Fibroblast of upper back skin (primary cell): ENCODE measurements around the gene PHACTR2.
A peak's percentile ranks its signal among the peaks of the same experiment; 100 is the strongest.
"Not testable (repeated sequence)": the region's sequence is repeated elsewhere in the genome, so short reads cannot be mapped to it uniquely, and the experiment has no call there.

Experiments used
- DNase-seq: peaks from one replicate; pipeline ENCODE4 v3.0.0-alpha.2; 2013

PHACTR2 gene

DNA sequence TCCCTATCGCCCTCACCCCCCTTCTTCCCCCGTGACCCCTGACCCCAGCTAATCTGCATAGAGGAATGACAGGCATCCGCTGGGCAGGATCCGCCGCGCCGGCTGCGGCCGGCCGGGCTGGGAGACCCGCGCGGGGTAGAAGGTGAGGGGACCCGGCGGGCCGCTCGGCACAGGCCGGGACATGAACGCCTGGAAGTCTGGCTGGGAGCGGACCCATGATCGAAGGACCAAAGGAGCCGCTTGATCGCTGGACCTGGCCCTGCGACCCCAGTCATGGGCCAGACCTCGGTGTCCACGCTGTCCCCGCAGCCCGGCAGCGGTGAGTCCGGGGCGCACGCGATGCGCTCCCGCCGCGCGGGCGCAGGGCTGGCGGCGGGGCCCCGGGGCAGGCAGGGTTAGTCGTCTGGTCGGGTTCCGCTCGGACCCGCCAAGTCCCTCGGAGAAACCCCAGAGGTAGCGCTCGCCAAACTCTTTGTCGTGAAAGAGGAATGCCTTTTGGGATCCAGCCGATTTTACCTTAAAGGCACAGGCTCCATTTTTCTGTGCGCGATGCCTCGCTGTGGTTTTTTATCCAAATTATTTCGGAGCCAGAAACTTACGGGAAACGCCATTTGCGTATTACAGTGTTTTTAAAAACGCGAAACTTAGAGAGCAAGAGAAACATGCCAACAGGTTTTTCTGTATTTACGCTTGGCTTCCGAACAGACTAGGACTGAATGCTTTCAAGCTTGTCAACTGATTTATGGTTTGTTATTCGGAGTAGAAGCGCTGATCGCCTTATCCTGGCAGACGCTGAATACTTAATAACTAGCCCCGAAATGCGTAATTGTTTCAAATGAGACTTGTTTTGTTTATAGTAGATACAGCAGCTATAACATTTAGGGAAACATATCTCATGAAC lies at the start of gene PHACTR2:
Gene PHACTR2, plus strand, starts transcription at position 75 of the 901 bp plus-strand sequence. Its CDS starts 199 bp downstream, at position 274.
- peak; percentile 84 for DNase-seq

DNA sequence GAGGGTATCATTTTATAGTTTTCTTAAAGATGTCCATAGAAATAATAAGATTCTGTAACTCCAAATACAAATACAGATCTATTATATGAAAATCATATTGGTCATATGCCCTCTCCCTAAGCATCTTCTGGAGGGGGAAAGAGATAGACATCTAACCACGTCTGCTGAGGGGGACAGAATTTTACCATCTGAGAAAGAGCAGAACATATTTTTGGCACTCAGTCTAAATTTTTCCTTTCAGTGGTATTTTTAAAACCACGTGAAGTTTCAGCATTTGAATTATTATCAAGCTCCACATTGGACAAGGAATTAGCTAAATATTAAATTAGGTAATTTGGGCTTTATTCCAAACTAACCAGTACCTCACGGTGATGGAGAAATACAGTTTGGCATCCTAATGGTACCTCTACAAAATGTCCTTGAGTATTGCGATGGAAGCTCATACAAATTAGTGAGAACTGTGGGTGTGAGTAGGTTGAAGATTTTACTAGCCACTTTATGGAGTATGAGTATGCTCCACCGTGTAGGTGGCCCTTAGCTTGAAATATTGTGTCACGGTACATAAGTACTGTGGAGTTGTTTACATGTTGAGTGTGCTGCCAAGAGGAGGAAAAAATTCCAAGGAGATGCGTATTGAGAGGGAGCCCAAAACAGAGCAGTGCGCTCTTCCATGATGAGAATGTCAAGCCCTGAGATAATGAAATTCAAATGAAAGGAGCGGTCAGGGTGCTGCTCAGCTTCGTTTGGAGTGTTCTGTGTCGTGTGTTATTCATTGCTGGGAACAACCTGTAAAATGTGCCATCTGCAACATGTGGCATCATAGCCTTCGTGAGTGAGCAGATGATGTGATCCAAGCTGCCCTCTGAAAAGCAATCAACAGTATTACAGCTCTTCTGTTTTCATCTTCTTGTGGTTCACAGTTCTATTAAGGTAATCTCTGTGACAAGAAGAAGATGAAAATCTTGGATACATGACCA lies 48.4 kb upstream of the PHACTR2 start:
- DNase-seq: no peak

DNA sequence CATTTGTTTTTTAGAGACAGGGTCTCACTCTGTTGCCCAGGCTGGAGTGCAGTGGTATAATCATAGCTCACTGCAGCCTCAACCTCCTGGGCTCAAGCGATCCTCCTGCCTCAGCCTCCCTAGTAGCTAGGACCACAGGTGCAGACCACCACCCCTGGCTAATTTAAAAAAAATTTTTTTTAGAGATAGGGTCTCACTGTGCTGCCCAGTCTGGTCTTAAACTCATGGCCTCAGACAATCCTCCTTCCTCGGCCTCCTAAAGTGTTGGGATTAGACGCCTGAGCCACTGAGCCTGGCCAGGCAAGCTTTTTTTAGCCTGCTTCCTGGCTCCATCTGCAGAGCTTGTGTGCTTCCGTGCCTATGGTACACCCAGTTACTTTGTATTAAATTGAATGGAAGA lies 46.6 kb upstream of the PHACTR2 start:
- DNase-seq: not testable (repeated sequence)

DNA sequence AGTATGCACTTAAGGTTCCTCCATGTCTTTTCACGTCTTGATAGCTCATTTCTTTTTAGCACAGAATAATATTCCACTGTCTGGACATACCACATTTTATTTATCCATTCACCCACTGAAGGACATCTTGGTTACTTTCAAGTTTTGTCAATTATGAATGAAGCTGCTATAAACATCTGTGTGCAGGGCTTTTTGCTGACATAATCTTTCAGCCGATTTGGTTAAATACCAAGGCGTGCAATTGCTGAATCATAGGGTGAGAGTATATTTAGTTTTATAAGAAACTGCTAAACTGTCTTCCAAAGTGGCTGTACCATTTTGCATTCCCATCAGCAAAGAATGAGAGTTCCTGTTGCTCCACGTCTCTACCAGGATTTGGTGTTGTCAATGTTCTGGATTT lies 44.9 kb upstream of the PHACTR2 start:
- no peak for DNase-seq

DNA sequence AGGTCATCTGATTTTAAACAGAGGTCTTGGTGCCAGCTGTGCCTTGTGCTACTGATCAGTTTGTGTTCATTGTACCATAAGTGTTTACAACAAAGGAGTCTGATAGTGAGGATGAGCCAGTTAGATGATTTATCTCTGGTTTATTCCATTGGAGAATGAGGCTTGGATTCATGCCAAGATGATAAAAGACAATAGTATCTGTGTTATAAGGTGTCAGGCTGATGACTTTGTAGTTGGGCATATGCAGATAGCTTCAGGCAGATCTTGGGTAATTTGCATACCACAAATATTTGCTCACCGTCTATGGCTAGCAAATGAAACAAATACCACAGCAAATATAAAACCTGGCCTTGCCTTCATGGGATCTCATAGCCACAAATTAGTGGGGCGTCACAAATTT lies 43.3 kb upstream of the PHACTR2 start:
- DNase-seq: peak; percentile 23

DNA sequence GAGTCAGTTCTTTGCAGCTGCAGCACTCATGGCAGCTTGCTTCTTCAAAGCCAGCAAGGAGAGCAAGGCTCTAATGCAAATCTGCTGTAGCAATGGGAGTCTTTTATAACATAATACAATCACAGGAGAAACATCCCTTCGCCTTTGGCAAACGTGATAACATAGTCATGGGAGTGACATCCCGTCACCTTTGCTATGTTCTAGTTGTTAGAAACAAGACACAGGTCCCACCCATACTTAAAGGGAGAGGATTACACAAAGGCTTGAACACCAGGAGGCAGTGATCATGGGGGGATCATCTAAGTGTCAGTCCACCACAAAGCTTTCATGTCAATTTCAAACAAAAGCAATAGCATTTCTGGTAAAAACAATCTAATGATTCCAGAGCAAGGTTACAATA lies 40.1 kb upstream of the PHACTR2 start:
- DNase-seq: no peak

DNA sequence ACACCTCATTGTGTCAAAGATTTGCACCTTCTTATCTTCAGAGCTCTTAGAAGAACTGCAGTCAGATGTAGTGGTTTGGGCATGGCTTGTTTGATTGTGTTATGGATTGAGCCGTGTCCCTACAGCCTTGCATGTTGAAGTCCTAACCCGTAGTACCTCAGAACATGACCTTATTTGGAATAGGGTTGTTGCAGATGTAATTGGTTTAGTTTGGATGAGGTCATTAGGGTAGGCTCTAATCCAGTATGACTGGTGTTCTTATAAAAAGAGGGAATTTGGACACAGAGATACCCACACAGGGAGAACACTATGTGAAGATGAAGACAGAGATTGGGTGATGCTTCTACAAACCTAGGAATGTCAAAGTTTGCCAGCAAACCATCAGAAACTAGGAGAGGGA lies 35.4 kb upstream of the PHACTR2 start:
- DNase-seq: no peak

DNA sequence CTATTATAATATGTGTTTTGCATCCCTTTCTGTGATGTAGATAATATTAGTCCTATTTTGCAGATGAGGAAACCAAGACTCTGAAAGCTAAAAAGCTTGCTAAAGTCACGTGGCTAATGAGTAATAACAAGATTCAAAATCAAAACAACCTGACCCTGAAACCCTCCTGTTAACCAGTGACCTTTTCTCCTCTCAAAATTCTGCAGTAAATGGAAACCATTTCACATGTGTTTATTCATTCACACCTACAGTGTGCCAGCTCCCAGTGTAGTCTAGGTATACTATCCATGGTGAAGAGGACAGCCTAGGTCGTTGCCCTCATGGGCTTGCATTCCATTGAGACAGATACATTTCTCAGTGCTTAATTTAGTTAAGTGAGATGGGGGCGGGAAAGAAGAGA lies 30.6 kb upstream of the PHACTR2 start:
- no peak for DNase-seq

DNA sequence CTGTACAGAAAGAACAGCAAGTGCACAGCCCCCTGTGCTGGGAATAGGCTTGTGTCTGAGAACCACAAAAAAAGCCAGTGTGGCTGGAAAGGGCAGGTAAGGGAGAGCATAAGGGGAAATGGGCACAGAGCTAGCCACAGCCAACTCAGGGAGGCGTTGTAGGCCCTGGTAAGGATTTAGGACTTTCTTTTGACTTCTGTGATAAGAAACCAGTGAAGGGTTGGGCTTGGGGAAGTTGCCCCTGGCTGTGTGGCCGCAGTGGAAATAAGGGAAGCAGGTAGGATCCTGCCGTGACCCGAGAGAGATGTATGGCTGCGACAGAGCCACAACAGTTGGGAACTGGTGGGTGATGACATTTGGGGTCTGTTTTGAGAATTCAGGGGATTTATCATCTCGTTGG lies 30.0 kb upstream of the PHACTR2 start:
- DNase-seq: no peak

DNA sequence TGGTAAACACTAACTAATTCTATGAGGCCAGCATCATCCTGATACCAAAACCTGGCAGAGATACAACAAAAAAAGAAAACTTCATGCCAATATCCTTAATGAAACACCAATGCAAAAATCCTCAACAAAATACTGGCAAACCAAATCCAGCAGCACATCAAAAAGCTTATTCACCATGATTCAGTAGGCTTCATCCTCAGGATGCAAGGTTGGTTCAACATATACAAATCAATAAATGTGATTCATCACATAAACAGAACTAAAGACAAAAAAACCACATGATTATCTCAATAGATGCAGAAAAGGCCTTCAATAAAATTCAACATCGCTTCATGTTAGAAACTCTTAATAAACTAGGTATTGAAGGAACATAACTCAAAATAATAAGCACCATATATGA lies 28.4 kb upstream of the PHACTR2 start:
- DNase-seq: not testable (repeated sequence)

DNA sequence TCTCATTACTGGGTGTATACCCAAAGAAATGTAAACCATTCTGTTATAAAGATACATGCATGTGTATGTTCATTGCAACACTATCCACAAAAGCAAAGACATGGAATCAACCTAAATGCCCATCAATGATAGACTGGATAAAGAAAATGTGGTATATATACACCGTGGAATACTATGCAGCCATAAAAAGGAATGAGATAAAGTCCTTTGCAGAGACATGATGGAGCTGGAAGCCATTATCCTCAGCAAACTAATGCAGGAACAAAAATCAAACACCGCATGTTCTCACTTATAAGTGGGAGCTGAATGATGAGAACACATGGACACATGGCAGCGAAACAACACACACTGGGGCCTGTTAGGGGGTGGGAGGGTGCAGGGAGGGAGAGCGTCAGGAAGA lies 26.4 kb upstream of the PHACTR2 start:
- not testable (repeated sequence) for DNase-seq

DNA sequence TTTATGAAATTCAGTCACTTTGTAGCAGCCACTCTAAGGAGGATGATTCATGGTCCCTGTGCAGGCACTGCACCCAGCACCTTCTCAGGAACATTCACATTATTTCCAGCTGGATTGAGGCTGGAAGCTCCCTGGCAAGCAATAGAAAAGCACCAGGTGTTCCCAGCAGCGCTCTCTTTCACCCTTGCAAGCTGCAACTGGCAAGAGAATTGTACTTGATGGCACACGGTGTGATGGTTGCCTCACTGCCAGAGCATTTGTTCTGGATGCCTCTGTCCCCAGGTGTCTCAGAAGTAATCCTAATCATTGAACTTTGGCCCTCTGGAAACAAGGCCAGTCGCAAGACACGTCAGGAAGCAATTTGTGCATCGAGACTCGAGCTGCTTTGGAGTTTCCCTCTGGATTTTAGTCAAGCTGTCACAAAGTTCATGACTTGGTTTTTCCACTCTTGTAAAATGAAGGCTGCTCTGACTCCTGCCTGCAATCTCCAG lies 24.9 kb upstream of the PHACTR2 start:
- no peak for DNase-seq

DNA sequence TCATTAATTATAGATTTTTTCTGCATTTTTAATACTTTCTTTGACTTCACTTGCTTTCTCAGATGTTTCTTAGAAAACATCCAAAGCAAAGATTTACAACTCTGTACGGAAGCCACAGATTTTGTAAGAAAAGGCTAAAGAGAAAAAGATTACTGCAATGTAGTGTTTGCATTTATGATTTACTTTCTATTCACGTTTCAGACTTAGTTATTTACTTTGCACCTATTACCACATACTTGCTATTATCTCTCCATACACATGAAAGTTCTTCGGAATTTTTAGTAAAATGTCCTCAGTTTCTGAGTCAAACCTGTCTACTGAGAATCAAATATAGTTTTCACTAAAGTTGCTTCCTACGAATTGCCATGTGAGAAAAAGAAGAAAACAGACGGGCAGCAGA lies 22.2 kb upstream of the PHACTR2 start:
- DNase-seq: no peak

DNA sequence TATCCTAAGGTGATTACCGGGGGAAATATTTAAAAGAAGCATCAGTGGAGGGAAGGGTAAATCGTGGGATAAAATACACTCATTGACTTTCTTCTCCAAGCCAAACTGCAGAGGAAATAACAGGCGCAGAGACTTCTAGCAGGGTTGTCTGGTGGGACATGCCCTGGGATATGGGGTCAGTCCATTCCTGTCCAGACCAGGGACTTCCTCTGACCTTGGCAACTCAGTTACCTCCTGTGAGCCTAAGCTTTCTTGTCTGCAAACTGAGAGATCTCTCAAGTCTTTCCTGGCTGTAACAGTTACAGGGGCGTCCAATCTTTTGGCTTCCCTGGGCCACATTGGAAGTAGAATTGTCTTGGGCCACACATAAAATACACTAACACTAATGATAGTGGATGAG lies 21.7 kb upstream of the PHACTR2 start:
- no peak for DNase-seq

DNA sequence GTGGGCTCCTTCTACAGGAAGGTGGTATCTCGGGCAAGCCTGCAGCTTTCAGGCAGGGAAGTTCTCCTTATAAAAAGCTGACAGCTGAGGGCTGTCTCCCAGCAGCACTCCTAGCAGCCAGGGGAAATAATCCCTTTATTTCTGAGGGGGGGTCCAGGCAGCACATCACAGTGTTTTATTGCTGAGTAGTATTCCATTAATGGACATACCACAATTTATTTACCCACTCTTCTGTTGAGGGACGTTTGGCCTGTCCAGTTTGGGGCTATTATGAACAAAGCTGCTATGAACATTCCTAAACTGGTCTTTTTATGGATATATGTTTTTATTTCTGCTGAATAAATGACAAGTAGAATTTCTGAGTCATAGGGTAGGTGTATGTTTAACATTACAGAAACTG lies 20.0 kb upstream of the PHACTR2 start:
- DNase-seq: no peak

DNA sequence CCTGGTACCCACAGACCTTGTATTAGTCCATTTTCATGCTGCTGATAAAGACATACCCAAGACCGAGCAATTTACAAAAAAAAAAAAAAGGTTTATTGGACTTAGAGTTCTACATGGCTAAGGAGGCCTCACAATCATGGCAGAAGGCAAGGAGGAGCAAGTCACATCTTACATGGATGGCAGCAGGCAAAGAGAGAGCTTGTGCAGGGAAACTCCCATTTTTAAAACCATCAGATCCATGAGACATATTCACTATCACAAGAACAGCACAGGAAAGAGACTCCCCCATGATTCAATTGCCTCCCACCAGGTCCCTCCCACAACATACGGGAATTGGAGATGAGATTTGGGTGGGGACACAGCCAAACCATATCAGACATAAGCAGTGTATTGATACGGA lies 17.6 kb upstream of the PHACTR2 start:
- DNase-seq: not testable (repeated sequence)

DNA sequence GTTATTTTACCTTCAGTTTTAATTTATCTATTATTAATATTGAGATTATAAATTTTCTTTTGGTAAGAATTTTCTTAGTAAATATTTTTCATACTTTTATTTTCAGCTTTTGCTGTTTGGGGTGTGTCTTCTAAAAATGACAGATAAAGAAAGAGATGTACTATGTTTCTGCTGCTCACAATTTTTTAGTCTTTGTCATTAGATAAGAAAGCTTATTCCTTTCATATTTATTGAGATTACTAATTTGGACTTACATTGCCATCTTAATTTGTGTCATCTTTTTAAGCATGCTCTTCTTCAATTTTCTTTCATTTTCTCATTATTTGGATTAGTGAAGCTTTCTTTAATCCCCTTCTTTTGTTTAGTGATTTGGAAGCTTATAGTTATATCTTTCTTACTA lies 13.6 kb upstream of the PHACTR2 start:
- no peak for DNase-seq

DNA sequence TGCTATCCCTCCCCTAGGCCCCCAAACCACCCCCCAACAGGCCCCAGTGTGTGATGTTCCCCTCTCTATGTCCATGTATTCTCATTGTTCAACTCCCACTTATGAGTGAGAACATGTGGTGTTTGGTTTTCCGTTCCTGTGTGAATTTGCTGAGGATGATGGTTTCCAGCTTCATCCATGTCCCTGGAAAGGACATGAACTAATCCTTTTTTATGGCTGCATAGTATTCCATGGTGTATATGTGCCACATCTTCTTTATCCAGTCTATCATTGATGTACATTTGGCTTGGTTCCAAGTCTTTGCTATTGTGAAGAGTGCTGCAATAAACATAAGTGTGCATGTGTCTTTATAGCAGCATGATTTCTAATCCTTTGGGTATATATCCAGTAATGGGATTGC lies 11.8 kb upstream of the PHACTR2 start:
- DNase-seq: not testable (repeated sequence)

DNA sequence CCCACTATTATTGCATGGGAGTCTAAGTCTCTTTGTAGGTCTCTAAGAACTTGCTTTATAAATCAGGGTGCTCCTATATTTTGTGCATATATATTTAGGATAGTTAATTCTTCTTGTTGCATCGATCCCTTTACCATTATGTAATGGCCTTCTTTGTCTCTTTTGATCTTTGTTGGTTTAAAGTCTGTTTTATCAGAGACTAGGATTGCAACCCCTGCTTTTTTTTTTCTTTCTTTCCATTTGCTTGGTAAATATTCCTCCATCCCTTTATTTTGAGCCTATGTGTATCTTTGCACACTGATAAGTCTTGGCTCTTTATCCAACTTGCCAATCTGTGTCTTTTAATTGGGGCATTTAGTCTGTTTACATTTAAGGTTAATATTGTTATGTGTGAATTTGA lies 8.3 kb upstream of the PHACTR2 start:
- DNase-seq: not testable (repeated sequence)

DNA sequence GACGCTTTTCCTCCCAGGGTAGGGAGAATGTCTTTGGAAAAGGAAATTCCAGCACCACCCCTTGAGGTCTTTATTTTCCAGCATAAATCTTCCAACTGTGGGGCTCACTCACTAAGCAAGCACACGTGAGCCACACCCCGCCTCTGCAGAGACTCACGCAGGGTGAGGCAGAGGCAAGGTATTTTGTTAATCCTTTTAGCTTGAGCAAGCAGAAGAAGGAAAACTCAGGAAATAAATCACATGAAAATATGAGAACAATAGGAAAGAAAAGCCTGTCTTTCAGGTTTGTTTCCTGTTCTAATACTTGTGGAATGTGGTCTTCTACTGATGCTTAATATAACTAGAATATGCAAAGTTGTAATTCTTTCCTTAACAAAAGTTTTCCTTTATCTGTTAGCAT lies 4.1 kb upstream of the PHACTR2 start:
- DNase-seq: peak; percentile 90

DNA sequence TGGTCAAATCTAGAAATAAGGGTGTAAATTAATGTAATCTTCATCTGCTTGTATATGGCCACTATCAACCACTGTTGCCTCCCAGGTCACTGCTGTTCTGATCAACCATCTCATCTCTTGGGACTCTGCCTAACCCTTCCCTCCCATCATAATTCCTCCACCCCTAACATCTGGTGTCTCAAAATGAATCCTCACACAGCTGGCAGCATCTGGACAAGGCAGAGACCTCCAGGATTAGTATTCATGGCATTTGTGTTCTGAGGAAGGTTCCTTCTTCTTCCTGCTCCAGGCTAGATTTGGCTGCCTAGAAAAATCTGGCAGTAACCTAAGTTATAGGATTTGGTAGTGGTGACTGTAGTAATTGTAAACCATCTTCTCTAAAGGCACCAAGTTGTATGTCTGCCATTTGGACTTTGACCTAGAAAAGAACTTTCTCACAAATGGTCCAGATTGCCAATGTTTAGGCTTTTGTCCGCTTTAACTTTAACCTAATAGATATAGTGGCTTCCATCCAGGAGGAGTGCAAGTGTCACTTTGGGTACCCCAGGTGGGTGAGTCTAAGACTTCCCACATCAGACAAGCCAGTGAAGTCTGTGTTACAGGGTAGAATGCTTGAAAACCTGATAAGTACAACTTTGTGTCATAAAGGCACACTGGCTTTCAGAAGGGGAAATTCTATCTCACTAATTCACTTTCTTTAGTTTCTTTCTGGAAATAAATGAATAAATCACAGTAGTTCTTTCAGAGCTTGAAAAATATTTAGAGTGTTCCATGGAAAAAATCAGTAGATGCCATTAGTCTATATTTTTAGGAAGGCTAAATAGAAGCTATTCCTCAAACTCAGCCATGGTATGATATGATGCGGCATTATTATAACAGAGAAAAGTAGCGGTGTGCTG lies 3.0 kb upstream of the PHACTR2 start:
- peak; percentile 44 for DNase-seq

DNA sequence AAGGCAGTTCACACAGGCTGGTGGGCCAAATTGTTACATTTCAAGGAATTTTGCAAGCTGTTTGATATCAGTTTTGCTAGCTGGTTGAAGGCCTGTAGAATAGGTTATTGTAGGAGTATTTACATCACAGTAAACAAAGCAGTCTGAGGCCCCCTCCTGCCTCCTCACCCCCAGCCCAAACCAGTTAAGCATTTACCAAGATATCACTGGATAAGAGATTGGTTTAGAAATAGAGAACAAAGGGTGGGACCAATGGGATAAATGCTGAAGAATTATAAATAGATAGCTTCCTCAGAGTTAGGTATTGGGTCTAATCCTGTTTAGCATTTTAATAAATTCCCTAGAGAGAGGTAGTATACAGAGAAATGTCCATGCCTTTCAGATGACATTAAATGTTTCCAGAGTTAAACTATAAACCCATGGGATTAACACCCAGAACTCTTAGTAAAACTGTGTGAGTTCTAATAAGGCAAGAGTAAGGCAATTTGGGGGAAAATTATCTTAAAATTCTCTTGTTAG lies 2.3 kb upstream of the PHACTR2 start:
- no peak for DNase-seq
